AG04449 (cell line): ENCODE measurements around the gene TASP1.

Experiments used
- CTCF ChIA-PET: fragments of 350-600 bp; formaldehyde crosslinking; extraction: SDS; loops from one replicate; lab custom pipeline; 2021; ENCODE audit warnings: antibody characterized with exemption; lab: Yijun Ruan, JAX
- POLR2A ChIA-PET: fragments of 400-600, 350-600 bp; formaldehyde crosslinking; extraction: SDS; loops from one replicate; lab custom pipeline; 2020; ENCODE audit warnings: antibody characterized with exemption, inconsistent platforms; lab: Yijun Ruan, JAX
- DNase-seq: peaks from one replicate; pipeline ENCODE4 v3.0.0-alpha.2; 2010; ENCODE audit warnings: low read depth, low spot score
- H3K4me3 ChIP-seq: 2 replicates; pipeline ENCODE4 v1.5.1; 2011; ENCODE audit warnings: low read depth, mild to moderate bottlenecking, control low read depth, low read length
- CTCF ChIP-seq: IDR thresholded peaks from one replicate; pipeline ENCODE4 v1.5.1; 2011; ENCODE audit warnings: mild to moderate bottlenecking, moderate library complexity, low read length, control low read depth, inconsistent platforms; ENCODE audit not compliant: insufficient read depth; ENCODE audit errors: missing control alignments

Gene TASP1

GRCh38 chr20:13404293-13404692, 234.4 kb downstream of the TASP1 start:
- H3K4me3 ChIP-seq = no peak overlapping the region
- CTCF ChIA-PET = interaction anchor here (0.7 kb wide), 1 partner anchor 141 kb away, joined by 3 read pairs; no protein-coding TSS in a partner anchor
- no peak for DNase-seq
- POLR2A ChIA-PET = no interaction called here
- TF ChIP-seq CTCF = no peak

GRCh38 chr20:13403453-13403852, 235.3 kb downstream of the TASP1 start:
- ChIA-PET CTCF (interaction anchor here (0.7 kb wide), 1 partner anchor 143 kb away, joined by 3 read pairs; no protein-coding TSS in a partner anchor), POLR2A (no interaction called here)
- no peak overlapping the region for H3K4me3 ChIP-seq
- TF ChIP-seq CTCF = no peak
- DNase-seq = no peak

GRCh38 chr20:13402986-13403385, 235.7 kb downstream of the TASP1 start:
- TF ChIP-seq CTCF = no peak
- ChIA-PET CTCF (interaction anchor here (0.7 kb wide), 1 partner anchor 144 kb away, joined by 3 read pairs; no protein-coding TSS in a partner anchor), POLR2A (no interaction called here)
- DNase-seq = no peak
- no peak overlapping the region for H3K4me3 ChIP-seq

- DNase-seq = no peak
- ChIA-PET CTCF (no interaction called here), POLR2A (no interaction called here)
- H3K4me3 ChIP-seq = no peak overlapping the region
- TF ChIP-seq CTCF = no peak
These were observed 236.5 kb downstream of the TASP1 start for GRCh38 chr20:13402171-13402760.

- POLR2A ChIA-PET = no interaction called here
- no peak for TF ChIP-seq CTCF
- no peak overlapping the region for H3K4me3 ChIP-seq
- CTCF ChIA-PET = interaction anchor here (1.1 kb wide), 1 partner anchor 144 kb away, joined by 4 read pairs; no protein-coding TSS in a partner anchor
- DNase-seq = no peak
These were observed 237.1 kb downstream of the TASP1 start for GRCh38 chr20:13401596-13401995.

- no peak for DNase-seq
- no peak for TF ChIP-seq CTCF
- ChIA-PET POLR2A (no interaction called here), CTCF (interaction anchor here (1.1 kb wide), 1 partner anchor 145 kb away, joined by 4 read pairs; no protein-coding TSS in a partner anchor)
- no peak overlapping the region for H3K4me3 ChIP-seq
These were observed 238.3 kb downstream of the TASP1 start for GRCh38 chr20:13400453-13400852.
